PC-9 (cell line): ENCODE data around the gene RACK1.

Experiments used
- EZH2 ChIP-seq: fragments of 200-600 bp; sonication (generic); IDR thresholded peaks from 2 replicates; pipeline ENCODE4 v1.8.0; 2017; ENCODE audit warnings: antibody characterized with exemption, low read depth
- TF ChIP-seq, protein P1 (sequence below): fragments of 200-600 bp; sonication (generic); conservative IDR thresholded peaks from 2 replicates; pipeline ENCODE4 v1.6.1; 2017; ENCODE audit warnings: mixed run types, antibody characterized with exemption, mild to moderate bottlenecking, moderate library complexity

DNA sequence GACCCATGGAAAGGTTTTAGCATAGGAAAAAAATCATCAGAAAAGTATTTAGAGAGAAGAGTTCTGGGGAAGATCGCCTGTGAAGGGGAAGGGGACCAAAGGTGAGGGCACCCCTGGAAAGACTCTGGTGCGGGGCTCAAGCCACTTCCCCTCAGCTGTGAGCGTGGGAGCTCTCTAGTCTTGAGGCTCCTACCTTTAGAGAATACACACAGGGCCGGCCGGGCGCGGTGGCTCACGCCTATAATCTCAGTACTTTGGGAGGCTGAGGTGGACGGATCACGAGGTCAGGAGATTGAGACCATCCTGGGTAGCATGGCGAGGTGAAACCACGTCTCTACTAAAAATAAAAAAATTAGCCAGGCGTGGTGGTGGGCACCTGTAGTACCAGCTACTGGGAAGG lies 13.7 kb downstream of the RACK1 start:
- TF ChIP-seq, protein P1, sequence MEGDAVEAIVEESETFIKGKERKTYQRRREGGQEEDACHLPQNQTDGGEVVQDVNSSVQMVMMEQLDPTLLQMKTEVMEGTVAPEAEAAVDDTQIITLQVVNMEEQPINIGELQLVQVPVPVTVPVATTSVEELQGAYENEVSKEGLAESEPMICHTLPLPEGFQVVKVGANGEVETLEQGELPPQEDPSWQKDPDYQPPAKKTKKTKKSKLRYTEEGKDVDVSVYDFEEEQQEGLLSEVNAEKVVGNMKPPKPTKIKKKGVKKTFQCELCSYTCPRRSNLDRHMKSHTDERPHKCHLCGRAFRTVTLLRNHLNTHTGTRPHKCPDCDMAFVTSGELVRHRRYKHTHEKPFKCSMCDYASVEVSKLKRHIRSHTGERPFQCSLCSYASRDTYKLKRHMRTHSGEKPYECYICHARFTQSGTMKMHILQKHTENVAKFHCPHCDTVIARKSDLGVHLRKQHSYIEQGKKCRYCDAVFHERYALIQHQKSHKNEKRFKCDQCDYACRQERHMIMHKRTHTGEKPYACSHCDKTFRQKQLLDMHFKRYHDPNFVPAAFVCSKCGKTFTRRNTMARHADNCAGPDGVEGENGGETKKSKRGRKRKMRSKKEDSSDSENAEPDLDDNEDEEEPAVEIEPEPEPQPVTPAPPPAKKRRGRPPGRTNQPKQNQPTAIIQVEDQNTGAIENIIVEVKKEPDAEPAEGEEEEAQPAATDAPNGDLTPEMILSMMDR, result no peak
- no peak for TF ChIP-seq EZH2
